ENCODE results near the gene HMGB2.

GRCh38 chr4:173328236-173328901, 5.8 kb downstream of the HMGB2 start:
- TF ChIP-seq CTCF (IDR thresholded peaks at IDR 0.05; ENCODE audit: low read depth, low read length) (no peak), POLR2A (IDR thresholded peaks at IDR 0.05; ENCODE audit: extremely low read depth, insufficient read length) (no peak), MAX (IDR thresholded peaks at IDR 0.05; ENCODE audit: low read depth, low read length) (no peak)
